Hepatic stellate cell (primary cell): Measurements from ENCODE around the gene FARSA.
"Not testable (repeated sequence)": the region's sequence is repeated elsewhere in the genome, so short reads cannot be mapped to it uniquely, and the experiment has no call there.

Experiments
- DNase-seq: peaks from one replicate; pipeline ENCODE4 v3.0.0; 2011; ENCODE audit warnings: low spot score

FARSA gene

DNA sequence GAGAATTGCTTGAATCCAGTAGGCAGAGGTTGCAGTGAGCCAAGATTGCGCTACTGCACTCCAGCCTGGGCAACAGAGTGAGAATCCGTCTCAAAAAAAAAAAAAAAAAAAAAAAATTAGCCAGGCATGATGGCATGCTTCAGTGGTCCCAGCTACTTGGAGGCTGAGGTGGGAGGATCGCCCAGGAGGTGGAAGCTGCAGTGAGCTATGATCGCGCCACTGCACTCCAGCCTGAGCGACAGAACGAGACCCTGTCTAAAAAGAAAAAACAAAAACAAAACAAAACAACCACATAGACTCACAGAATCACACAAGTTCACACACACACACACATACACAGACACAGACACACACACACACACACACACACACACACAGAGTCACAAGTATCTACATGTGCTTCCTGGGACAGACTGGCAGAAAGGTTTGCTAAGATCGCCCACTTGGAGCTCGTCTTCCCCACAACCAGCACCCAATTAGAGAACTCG is 43.2 kb downstream of the FARSA start:
- DNase-seq: not testable (repeated sequence)

- no peak for DNase-seq
Observed at GRCh38 chr19:12888006-12888603, 45.4 kb downstream of the FARSA start.

DNA sequence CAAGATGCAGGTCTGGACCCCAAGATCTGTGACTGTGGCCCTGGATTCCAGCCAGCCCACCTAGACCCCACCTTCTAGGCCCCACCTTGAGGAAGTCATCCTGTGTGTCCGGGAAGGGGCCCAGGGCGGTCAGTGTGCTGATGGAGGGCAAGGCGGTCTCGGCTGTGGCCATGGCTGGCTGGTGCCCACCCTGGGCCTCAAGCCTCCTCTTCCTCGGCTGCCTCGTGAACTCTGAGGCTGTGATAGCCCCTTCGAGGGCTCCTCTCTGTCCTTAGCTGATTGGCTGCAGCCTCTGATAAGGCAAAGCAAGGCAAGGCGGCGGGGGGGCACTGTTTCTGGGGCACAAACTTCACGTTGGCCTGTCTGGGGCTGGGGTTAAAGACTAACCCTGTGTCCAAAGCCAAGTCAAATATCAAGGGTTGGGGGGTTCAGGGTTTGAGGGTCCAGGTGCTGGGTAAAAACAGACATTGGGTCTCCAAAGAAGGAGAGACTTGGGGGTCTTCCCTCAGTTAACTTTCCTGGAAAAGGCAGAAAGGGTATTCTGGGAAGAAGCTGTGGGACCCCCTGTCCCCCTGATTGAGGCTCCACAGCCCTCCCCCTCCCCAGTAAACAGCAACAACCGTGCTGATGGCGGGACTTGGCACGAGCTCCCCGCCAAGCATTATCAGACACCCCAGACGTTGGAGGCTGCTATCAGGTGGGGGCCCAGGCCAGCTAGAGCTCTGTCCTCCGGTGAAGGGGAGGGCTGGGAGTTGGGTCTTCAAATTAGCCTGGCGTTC is 46.4 kb downstream of the FARSA start, which contains the start of gene KLF1:
Gene KLF1 (minus strand): TSS at position 233 of the 779 bp plus-strand sequence. CDS start 61 bp downstream, at position 172.
- DNase-seq: no peak

DNA sequence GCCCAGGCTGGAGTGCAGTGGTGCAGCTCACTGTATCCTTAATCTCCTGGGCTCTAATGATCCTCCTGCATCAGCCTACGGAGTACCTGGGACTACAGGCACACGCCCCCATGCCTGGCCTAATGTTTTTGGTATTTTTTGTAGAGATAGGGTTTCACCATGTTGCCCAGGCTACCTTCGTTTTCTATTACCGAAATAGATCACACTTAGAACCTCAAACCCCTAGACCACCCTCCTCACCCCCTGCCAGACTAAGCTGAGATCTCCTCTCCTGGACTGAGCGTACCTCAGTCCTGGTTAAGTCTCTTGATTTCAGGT is 46.9 kb downstream of the FARSA start:
- no peak for DNase-seq

GRCh38 chr19:12885749-12886650 is 47.5 kb downstream of the FARSA start:
- DNase-seq: no peak

DNA sequence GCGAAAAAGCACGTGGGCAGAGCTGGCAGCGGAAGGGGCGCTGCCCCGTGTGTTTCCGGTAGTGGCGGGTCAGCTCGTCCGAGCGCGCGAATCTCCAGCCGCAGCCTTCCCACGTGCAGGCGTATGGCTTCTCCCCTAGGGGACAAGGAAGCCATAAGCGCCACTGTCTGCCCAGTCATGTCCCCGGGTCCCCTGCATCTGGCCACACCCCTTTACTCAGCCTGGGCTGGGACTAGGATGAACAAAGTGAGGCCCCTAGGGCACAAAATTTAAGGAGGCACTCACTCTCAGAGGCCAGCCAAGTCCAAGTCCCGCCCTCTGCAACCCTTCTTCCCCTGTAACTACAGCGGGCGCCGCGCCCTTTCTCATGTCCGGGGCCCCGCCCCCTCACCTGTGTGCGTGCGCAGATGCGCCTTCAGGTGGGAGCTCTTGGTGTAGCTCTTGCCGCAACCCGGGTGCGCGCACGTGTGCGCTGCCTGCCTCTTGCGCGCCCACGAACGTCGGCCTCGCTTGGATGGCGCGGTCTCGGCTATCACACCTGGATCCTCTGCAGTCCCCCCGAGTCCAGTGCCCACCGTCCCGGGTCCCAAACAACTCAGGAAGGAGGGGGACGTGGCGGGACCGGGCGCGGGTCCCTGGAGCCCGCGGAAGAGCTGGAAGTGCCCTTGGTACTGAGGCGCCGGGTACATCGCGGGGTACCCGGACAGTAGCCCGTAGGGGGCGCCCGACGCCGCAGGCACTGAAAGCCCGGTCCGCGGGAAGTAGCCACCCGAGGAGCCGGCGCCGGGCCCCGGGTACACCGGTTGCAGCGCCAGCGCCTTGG is 48.4 kb downstream of the FARSA start:
- peak; percentile 66 for DNase-seq

GRCh38 chr19:12884627-12884925 is 48.9 kb downstream of the FARSA start:
- no peak for DNase-seq

DNA sequence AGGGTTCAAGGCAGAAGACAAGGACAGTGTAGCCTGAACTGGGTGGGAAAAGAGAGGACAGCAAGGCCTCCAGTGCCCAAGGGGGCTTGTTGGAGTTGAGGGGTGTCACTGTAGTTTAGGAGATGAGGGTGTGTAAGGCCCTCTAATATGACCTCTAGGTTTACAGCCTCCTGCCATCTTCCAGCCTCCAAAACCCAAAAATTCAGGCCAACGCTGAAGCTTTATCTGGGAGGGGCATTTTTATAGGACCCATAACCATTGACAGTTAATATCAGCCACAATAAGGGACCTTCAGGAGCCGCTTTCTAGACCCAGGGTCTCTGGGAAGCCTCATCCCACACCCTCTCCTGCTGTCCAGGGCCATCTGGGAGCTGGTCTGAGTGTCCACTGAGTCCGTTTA is 49.3 kb downstream of the FARSA start:
- DNase-seq: no peak

GRCh38 chr19:12882589-12882988 is 50.9 kb downstream of the FARSA start:
- no peak for DNase-seq

GRCh38 chr19:12881172-12881808 is 52.2 kb downstream of the FARSA start, which contains the start of gene DNASE2:
Gene DNASE2 (minus strand): TSS chr19:12881449. CDS start chr19:12881375, 74 bp downstream.
- DNase-seq: peak; percentile 99

- peak; percentile 50 for DNase-seq
Observed at GRCh38 chr19:12880551-12881171, 52.9 kb downstream of the FARSA start.

- DNase-seq: no peak
Observed at GRCh38 chr19:12875086-12875485, 58.4 kb downstream of the FARSA start.

DNA sequence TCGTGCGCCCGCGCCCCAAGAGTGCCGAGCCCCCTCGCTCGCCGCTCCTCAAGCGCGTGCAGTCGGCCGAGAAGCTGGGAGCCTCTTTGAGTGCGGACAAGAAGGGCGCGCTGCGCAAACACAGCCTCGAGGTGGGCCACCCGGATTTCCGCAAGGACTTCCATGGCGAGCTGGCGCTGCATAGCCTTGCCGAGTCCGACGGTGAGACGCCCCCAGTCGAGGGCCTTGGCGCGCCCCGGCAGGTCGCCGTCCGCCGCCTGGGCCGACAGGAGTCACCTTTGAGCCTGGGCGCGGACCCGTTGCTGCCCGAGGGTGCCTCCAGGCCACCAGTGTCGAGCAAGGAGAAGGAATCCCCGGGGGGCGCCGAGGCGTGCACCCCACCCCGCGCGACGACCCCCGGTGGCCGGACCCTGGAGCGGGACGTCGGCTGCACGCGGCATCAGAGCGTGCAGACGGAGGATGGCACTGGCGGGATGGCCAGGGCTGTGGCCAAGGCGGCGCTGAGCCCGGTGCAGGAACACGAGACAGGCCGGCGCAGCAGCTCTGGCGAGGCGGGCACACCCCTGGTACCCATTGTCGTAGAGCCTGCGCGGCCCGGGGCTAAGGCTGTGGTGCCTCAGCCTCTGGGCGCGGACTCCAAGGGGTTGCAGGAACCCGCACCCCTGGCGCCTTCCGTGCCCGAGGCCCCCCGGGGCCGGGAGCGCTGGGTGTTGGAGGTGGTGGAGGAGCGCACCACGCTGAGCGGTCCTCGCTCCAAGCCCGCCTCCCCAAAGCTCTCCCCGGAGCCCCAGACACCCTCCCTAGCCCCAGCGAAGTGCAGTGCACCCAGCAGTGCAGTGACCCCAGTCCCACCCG is 59.4 kb downstream of the FARSA start:
- no peak for DNase-seq

DNA sequence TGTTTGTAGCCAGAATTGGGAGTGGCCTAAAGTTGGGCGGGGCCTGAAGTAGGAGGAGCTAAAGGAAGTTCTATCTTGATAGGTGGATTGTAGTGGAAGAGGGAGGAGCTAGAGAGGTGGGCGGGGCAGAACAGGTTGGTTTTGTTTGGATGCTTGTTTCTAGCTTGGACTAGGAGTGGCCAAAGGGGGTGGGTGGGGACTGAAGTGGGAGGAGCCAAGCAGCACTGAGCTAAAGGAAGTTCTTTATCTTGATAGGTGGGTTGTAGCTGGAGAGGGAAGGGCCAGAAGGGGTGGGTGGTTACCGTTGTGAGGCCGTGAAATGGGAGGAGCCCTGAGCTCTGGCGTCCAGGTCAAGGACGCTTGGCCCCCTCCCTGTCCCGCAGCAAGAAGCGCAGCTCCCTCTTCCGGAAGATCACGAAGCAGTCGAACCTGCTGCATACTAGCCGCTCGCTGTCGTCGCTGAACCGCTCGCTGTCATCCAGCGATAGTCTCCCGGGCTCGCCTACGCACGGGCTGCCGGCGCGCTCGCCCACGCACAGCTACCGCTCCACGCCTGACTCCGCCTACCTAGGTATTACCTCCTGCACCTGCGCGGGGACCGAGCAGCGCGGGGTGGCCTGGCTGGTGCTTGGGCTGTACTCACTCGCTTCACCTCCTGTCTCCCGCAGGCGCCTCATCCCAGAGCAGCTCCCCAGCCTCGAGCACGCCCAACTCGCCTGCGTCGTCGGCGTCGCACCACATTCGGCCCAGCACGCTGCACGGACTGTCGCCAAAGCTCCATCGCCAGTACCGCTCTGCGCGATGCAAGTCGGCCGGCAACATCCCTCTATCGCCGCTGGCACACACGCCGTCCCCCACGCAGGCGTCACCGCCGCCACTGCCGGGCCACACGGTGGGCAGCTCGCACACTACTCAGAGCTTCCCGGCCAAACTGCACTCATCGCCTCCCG is 60.3 kb downstream of the FARSA start:
- DNase-seq: peak; percentile 56
